ENCODE data around the gene KMT2C.
"Not testable (repeated sequence)": the region's sequence is repeated elsewhere in the genome, so short reads cannot be mapped to it uniquely, and the experiment has no call there.

Gene KMT2C

DNA sequence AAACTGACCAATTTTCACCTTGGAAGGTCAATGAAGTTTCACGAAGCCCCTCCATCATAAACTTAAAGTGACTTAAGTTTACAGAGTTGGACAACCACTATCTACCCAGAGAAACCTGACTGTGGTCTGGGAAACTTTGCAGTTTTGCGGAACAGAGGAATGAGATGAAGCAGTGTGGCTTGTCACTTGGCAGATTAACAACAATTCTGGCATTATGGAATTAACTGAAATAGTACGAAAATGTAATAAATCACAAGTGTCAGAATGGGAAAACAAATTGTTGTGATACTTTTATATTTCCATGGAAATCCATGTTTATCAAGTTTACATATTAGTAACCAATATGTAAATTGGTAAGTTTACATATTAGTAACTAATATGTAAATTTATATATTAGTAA is 4.9 kb downstream of the KMT2C start:
- Histone ChIP-seq H3K4me3 (ENCODE audit: low read depth, low read length) (no peak overlapping the region), H3K9me3 (ENCODE audit: severe bottlenecking) (no peaks in the 10 kb centered on the region), H3K36me3 (no peaks in the 10 kb centered on the region), H3K27ac (no peak overlapping the region), H3K27me3 (ENCODE audit: insufficient read depth, low read depth, severe bottlenecking) (no peaks in the 10 kb centered on the region)
- TF ChIP-seq, protein P1, sequence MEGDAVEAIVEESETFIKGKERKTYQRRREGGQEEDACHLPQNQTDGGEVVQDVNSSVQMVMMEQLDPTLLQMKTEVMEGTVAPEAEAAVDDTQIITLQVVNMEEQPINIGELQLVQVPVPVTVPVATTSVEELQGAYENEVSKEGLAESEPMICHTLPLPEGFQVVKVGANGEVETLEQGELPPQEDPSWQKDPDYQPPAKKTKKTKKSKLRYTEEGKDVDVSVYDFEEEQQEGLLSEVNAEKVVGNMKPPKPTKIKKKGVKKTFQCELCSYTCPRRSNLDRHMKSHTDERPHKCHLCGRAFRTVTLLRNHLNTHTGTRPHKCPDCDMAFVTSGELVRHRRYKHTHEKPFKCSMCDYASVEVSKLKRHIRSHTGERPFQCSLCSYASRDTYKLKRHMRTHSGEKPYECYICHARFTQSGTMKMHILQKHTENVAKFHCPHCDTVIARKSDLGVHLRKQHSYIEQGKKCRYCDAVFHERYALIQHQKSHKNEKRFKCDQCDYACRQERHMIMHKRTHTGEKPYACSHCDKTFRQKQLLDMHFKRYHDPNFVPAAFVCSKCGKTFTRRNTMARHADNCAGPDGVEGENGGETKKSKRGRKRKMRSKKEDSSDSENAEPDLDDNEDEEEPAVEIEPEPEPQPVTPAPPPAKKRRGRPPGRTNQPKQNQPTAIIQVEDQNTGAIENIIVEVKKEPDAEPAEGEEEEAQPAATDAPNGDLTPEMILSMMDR (IDR thresholded peaks at IDR 0.05; ENCODE audit: low read depth, low read length), result no peak
- no peak for DNase-seq

DNA sequence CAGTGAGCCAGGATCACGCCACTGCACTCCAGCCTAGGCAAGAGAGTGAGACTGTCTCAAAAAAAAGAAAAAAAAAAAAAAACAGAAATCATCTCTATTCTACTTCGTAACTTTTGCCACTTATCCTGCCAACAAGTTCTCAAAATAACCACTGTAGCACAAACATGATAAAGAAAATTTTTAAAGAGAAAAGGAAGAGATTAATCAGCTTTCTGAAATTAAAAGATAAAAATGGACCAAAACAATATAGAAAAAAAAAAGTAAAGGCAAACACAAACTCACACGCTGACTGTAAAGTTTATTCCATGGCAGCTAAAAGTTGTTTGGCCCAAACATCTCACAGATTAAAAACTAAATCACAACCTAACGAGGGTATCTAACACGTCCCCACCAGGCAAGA is 5.7 kb downstream of the KMT2C start:
- H3K9me3 ChIP-seq (ENCODE audit: severe bottlenecking); H3K4me3 ChIP-seq (ENCODE audit: low read depth, low read length); H3K36me3 ChIP-seq; H3K27ac ChIP-seq; DNase-seq; H3K27me3 ChIP-seq (ENCODE audit: insufficient read depth, low read depth, severe bottlenecking): not testable (repeated sequence)

DNA sequence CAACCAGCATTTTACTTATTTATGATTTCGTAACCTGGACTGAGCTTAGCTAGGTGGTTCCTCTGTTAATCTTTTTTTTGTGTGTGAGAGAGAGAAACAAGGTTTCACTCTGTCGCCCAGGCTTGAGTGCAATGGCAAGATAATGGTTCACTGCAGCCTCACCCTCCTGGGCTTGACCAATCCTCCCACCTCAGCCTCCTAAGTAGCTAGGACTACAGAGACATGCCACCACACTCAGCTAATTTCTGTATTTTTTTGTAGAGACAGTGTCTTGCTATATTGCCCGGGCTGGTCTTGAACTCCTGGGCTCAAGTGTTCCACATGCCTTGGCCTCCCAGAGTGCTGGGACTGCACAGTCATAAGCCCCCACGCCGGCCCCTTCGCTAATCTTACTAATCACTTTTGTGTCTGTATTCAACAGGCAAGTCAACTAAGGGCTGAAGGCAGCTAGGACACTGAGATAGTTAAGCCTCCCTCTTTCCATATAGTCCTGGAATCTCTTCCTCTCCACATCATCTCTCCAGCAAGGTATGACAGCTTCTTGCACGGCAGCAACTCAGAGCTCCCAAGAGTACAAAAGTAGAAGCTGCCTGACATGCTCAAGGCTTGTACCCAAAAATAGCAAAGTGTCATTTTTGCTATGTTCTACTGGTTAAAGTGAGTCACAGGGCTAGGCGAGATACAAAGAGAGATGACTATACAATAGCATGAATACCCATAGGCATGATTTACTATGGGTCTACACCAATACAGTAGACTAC is 11.3 kb downstream of the KMT2C start:
- no peak overlapping the region for H3K27ac ChIP-seq
- TF ChIP-seq, protein P1 (IDR thresholded peaks at IDR 0.05; ENCODE audit: low read depth, low read length), result no peak
- DNase-seq, result peak; percentile 71
- no peaks in the 10 kb centered on the region for H3K9me3 ChIP-seq (ENCODE audit: severe bottlenecking)
- H3K36me3 ChIP-seq, result no peaks in the 10 kb centered on the region; the same call in 1 of the 2 replicates
- H3K4me3 ChIP-seq (ENCODE audit: low read depth, low read length), result no peak overlapping the region
- no peaks in the 10 kb centered on the region for H3K27me3 ChIP-seq (ENCODE audit: insufficient read depth, low read depth, severe bottlenecking)

DNA sequence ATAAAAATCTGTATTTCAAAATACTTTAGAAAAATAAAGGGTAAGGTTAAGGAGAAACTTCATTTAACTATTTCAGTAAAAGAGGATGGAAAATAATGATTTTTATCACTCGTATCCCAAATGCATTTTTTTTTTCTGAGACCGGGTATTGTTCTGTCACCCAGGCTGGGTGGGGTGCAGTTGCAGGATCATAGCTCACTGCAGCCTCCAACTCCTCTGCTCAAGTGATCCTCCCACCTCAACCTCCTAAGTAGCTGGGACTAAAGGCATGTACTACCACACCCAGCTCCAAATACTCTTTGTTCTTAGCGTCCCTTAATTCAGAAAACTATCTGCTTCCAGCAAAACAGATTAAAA is 11.8 kb downstream of the KMT2C start:
- Histone ChIP-seq H3K27me3 (ENCODE audit: insufficient read depth, low read depth, severe bottlenecking) (no peaks in the 10 kb centered on the region), H3K27ac (no peak overlapping the region), H3K4me3 (ENCODE audit: low read depth, low read length) (no peak overlapping the region), H3K36me3 (no peaks in the 10 kb centered on the region; the same call in 1 of the 2 replicates), H3K9me3 (ENCODE audit: severe bottlenecking) (no peaks in the 10 kb centered on the region)
- TF ChIP-seq, protein P1 (IDR thresholded peaks at IDR 0.05; ENCODE audit: low read depth, low read length), result no peak
- no peak for DNase-seq

DNA sequence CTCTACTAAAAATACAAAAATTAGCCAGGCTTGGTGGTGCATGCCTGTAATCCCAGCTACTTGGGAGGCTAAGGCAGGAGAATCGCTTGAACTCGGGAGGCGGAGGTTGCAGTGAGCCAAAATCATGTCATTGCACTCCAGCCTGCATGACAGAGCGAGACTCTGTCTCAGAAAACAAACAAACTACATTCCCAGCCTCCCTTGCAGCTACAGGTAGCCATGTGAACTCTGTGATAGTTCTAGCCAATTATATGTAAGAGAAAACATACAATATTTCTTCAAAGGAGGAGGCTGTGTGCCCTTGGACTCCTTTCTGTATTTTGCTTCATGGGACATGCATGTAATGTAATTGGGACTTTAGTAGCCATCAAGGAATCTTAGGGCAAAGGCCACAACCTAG is 12.6 kb downstream of the KMT2C start:
- H3K36me3 ChIP-seq; DNase-seq; H3K9me3 ChIP-seq (ENCODE audit: severe bottlenecking); H3K27me3 ChIP-seq (ENCODE audit: insufficient read depth, low read depth, severe bottlenecking); H3K4me3 ChIP-seq (ENCODE audit: low read depth, low read length); H3K27ac ChIP-seq: not testable (repeated sequence)

DNA sequence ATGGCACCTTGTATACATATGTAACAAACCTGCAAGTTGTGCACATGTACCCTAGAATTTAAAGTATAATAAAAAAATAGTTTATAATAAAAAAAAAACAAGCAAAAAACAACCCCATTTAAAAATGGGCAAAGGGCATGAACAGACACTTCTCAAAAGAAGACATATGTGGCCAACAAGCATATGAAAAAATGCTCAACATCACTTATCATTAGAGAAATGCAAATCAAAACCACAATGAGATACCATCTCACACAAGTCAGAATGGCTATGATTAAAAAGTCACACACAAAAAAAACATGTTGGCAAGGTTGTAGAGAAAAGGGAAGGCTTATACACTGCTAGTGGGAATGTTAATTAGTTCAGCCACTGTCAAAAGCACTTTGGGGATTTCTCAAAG is 14.9 kb downstream of the KMT2C start:
- not testable (repeated sequence) for H3K4me3 ChIP-seq (ENCODE audit: low read depth, low read length); H3K27me3 ChIP-seq (ENCODE audit: insufficient read depth, low read depth, severe bottlenecking); H3K27ac ChIP-seq; DNase-seq; H3K36me3 ChIP-seq; H3K9me3 ChIP-seq (ENCODE audit: severe bottlenecking)

DNA sequence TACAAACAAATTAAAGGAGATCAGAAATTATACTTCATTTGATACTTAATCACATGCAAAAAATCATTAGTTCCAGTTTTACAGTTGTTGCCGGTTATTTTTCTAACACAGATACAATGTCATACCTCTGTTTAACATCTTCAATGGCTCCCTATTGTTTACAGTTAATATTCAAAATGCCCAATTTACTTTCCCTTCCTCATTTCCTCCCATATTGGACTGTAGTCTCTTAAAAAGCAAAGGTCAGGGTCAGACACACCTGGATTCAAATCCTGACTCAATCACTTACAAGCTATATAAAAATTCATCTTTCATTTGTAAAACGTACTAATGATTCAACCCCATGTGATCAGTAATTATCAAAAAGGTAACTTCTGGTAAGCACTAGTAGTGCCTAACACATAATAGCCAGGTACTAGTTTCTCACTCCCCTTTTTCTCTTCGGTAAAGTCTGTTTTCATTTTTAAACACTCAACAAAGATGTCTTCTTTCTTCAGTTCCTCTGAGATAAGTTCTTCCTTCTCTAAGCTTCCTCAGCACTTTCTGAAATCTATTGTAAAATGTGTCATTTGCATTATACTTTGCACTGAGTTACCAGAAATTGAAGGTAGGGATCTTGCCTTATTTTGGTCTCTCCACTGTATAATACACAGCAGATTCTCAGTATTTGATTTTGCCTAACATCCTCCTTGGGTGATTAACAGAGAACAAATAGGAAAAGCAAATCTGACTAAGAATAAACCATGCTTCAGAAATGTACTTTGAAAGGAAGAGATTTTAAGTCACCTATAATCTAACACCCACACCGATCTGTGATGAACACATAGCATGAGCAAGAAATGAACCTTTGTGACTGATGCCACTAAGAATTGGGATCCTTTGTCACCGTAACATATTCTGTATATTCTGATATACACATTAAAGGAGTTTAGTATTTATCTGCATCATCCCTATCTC is 16.1 kb downstream of the KMT2C start:
- Histone ChIP-seq H3K36me3 (no peaks in the 10 kb centered on the region; the same call in 1 of the 2 replicates), H3K9me3 (ENCODE audit: severe bottlenecking) (no peaks in the 10 kb centered on the region)

More for the DNA sequence above, 16.1 kb downstream of the KMT2C start:
- TF ChIP-seq, protein P1 (IDR thresholded peaks at IDR 0.05; ENCODE audit: low read depth, low read length), result no peak
- no peak overlapping the region for H3K4me3 ChIP-seq (ENCODE audit: low read depth, low read length)
- no peak overlapping the region for H3K27ac ChIP-seq
- H3K27me3 ChIP-seq (ENCODE audit: insufficient read depth, low read depth, severe bottlenecking), result no peaks in the 10 kb centered on the region
- no peak for DNase-seq
